Measurements from ENCODE around the gene CYBB. TPM values are rescaled to one million over a fixed set of nuclear protein-coding genes. Genes with fewer than 3 reads are reported as not detected.

Gene CYBB
- total RNA-seq, 1 experiment from 2014 or later = 0.40 TPM

DNA sequence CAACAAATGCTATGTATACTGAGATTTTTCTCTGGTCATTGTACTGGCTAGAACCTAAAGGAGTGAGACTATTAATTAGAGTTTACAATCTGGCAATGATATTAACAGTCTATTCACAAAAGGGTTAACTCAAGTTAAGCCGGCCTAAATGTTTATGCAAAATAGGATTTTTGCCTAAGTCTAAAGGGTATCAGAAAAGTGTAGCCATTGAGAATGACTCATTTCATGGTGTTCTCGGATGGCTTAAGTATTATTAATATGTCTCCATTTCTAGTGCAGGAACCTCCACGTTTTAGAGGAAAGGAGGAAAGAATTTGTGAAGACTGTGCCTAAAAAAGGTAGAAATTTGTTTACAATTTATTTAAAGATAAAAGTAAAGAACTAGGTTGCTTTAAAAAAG is 37.7 kb downstream of the CYBB start:
- CTCF ChIA-PET = interaction anchor here (0.5 kb wide), 1 partner anchor 121 kb away, joined by 3 read pairs; no protein-coding TSS in a partner anchor
- Histone ChIP-seq H3K9me3 (ENCODE audit: low read length) (no peaks in the 10 kb centered on the region), H3K27ac (ENCODE audit: low read length) (no peak overlapping the region), H3K79me2 (ENCODE audit: low read length) (no peaks in the 10 kb centered on the region), H4K20me1 (ENCODE audit: low read length) (no peaks in the 10 kb centered on the region), H3K4me2 (ENCODE audit: low read length) (no peak overlapping the region), H2AFZ (ENCODE audit: low read length) (no peak overlapping the region), H3K36me3 (ENCODE audit: low read depth, low read length) (no peaks in the 10 kb centered on the region), H3F3A (ENCODE audit: low read length, unreplicated experiment) (no peaks in the 10 kb centered on the region), H3K4me1 (ENCODE audit: insufficient read depth, low read length) (no peaks in the 10 kb centered on the region), H3K9ac (ENCODE audit: low read length) (no peak overlapping the region), H3K4me3 (ENCODE audit: low read length) (no peak overlapping the region), H3K9me2 (replicated peaks; ENCODE audit: low read length) (no peaks in the 10 kb centered on the region), H3K27me3 (ENCODE audit: low read length) (no peaks in the 10 kb centered on the region)
- BruUV-seq (replicated peaks) = no TSS peak
- no peak for TF ChIP-seq EZH2phosphoT487 (IDR thresholded peaks at IDR 0.05; ENCODE audit: borderline replicate concordance, low read length)
- TF ChIP-seq, protein P1, sequence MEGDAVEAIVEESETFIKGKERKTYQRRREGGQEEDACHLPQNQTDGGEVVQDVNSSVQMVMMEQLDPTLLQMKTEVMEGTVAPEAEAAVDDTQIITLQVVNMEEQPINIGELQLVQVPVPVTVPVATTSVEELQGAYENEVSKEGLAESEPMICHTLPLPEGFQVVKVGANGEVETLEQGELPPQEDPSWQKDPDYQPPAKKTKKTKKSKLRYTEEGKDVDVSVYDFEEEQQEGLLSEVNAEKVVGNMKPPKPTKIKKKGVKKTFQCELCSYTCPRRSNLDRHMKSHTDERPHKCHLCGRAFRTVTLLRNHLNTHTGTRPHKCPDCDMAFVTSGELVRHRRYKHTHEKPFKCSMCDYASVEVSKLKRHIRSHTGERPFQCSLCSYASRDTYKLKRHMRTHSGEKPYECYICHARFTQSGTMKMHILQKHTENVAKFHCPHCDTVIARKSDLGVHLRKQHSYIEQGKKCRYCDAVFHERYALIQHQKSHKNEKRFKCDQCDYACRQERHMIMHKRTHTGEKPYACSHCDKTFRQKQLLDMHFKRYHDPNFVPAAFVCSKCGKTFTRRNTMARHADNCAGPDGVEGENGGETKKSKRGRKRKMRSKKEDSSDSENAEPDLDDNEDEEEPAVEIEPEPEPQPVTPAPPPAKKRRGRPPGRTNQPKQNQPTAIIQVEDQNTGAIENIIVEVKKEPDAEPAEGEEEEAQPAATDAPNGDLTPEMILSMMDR (conservative IDR thresholded peaks at IDR 0.05; ENCODE audit: low read depth, low read length) = no peak
- TF ChIP-seq EZH2 (IDR thresholded peaks at IDR 0.05; ENCODE audit: low read length, unreplicated experiment) = no peak
- POLR2A ChIA-PET (ENCODE audit: unreplicated experiment) = no interaction called here
- no peak for DNase-seq
- intact Hi-C loops (cut with micrococcal nuclease) = no loop called here
- ATAC-seq = no peak

DNA sequence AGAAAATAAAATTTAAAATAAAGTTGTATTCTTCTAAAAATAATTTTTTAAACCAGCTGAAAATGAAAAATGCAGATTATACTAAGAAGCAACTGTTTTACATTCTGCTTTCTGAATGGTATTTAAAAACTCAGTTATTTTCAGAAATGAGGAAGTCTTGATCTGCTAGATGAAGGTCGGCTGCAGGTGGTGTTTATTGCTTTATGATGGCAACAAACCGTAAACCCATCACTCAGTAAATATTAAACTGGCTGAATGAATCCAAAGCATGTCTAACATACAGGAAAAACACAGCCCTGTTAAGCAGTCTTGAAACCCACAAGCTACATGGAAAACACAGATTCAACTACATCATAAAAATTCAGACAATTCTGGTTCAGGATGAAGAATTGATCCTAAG is 38.2 kb downstream of the CYBB start:
- no peaks in the 10 kb centered on the region for H3K4me1 ChIP-seq (ENCODE audit: insufficient read depth, low read length)
- CTCF ChIA-PET = interaction anchor here (0.5 kb wide), 1 partner anchor 121 kb away, joined by 3 read pairs; no protein-coding TSS in a partner anchor
- no peak overlapping the region for H3K9ac ChIP-seq (ENCODE audit: low read length)
- POLR2A ChIA-PET (ENCODE audit: unreplicated experiment) = no interaction called here
- BruUV-seq (replicated peaks) = no TSS peak
- no peak for TF ChIP-seq EZH2phosphoT487 (IDR thresholded peaks at IDR 0.05; ENCODE audit: borderline replicate concordance, low read length)
- TF ChIP-seq, protein P1 (conservative IDR thresholded peaks at IDR 0.05; ENCODE audit: low read depth, low read length) = no peak
- no peak for TF ChIP-seq EZH2 (IDR thresholded peaks at IDR 0.05; ENCODE audit: low read length, unreplicated experiment)
- H3K36me3 ChIP-seq (ENCODE audit: low read depth, low read length) = no peaks in the 10 kb centered on the region
- no peak overlapping the region for H3K27ac ChIP-seq (ENCODE audit: low read length)
- H3K9me3 ChIP-seq (ENCODE audit: low read length) = no peaks in the 10 kb centered on the region
- no peaks in the 10 kb centered on the region for H3K27me3 ChIP-seq (ENCODE audit: low read length)
- no peak overlapping the region for H2AFZ ChIP-seq (ENCODE audit: low read length)
- no peak for ATAC-seq
- H3K79me2 ChIP-seq (ENCODE audit: low read length) = no peaks in the 10 kb centered on the region
- no peaks in the 10 kb centered on the region for H3K9me2 ChIP-seq (replicated peaks; ENCODE audit: low read length)
- no peaks in the 10 kb centered on the region for H4K20me1 ChIP-seq (ENCODE audit: low read length)
- intact Hi-C loops (cut with micrococcal nuclease) = no loop called here
- no peak overlapping the region for H3K4me3 ChIP-seq (ENCODE audit: low read length)
- no peaks in the 10 kb centered on the region for H3F3A ChIP-seq (ENCODE audit: low read length, unreplicated experiment)
- no peak overlapping the region for H3K4me2 ChIP-seq (ENCODE audit: low read length)
- DNase-seq = no peak

DNA sequence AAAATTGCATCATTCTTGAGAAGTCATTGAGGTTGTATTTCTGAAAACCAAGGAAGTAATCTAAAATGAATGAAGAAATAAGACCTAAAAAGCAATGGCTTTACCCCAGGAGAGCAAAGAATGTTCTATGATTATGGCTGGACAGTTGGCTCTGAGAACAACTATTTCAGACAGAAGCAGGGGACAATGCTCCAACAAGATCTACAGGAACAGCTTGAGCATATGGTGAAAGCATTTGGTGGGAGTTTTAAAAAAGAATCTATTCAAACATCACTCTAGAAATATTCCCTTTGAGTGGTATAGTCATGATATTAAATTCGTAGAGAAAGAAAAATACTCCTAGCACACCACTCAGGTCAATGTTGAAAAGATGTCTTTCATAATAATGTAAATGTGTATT is 40.8 kb downstream of the CYBB start:
- H3K27me3 ChIP-seq (ENCODE audit: low read length) = no peaks in the 10 kb centered on the region
- H3K4me3 ChIP-seq (ENCODE audit: low read length) = no peak overlapping the region
- intact Hi-C loops (cut with micrococcal nuclease) = loop anchor here (5.0 to 10.0 kb wide), 4 partner anchors 146 to 354 kb away; partner anchors contain the start of gene LANCL3
- H3F3A ChIP-seq (ENCODE audit: low read length, unreplicated experiment) = no peaks in the 10 kb centered on the region
- BruUV-seq (replicated peaks) = no TSS peak
- H3K27ac ChIP-seq (ENCODE audit: low read length) = no peak overlapping the region
- CTCF ChIA-PET = no interaction called here
- no peak overlapping the region for H3K9ac ChIP-seq (ENCODE audit: low read length)
- no peaks in the 10 kb centered on the region for H3K36me3 ChIP-seq (ENCODE audit: low read depth, low read length)
- H3K9me3 ChIP-seq (ENCODE audit: low read length) = no peaks in the 10 kb centered on the region
- POLR2A ChIA-PET (ENCODE audit: unreplicated experiment) = no interaction called here
- ATAC-seq (no peak), DNase-seq (no peak)
- H4K20me1 ChIP-seq (ENCODE audit: low read length) = no peaks in the 10 kb centered on the region
- no peaks in the 10 kb centered on the region for H3K79me2 ChIP-seq (ENCODE audit: low read length)
- no peak overlapping the region for H2AFZ ChIP-seq (ENCODE audit: low read length)
- H3K4me1 ChIP-seq (ENCODE audit: insufficient read depth, low read length) = peaks cover 12% of the 10 kb centered on the region
- TF ChIP-seq, protein P1 (conservative IDR thresholded peaks at IDR 0.05; ENCODE audit: low read depth, low read length) = no peak
- no peak for TF ChIP-seq EZH2phosphoT487 (IDR thresholded peaks at IDR 0.05; ENCODE audit: borderline replicate concordance, low read length)
- no peak for TF ChIP-seq EZH2 (IDR thresholded peaks at IDR 0.05; ENCODE audit: low read length, unreplicated experiment)
- no peaks in the 10 kb centered on the region for H3K9me2 ChIP-seq (replicated peaks; ENCODE audit: low read length)
- H3K4me2 ChIP-seq (ENCODE audit: low read length) = no peak overlapping the region

Measured in PC-3 (cell line).